ENCODE data around the gene CCNQ.

- TF ChIP-seq CTCF (IDR thresholded peaks at IDR 0.05 in 2 of 3, conservative IDR thresholded peaks at IDR 0.05 in 1 of 3; ENCODE audit: borderline replicate concordance in 1 of 3, insufficient read depth in 1 of 3, low read depth in 2 of 3, low read length in 2 of 3): no peak
- no peak for TF ChIP-seq YY1 (IDR thresholded peaks at IDR 0.05; ENCODE audit: extremely low read depth, insufficient replicate concordance, low read depth, low read length)
- no peak for TF ChIP-seq RAD21 (IDR thresholded peaks at IDR 0.05; ENCODE audit: low read depth)
- TF ChIP-seq JUND (IDR thresholded peaks at IDR 0.05): no peak
- no peak for TF ChIP-seq SP1 (IDR thresholded peaks at IDR 0.05; ENCODE audit: low read depth)
- TF ChIP-seq, protein P1, sequence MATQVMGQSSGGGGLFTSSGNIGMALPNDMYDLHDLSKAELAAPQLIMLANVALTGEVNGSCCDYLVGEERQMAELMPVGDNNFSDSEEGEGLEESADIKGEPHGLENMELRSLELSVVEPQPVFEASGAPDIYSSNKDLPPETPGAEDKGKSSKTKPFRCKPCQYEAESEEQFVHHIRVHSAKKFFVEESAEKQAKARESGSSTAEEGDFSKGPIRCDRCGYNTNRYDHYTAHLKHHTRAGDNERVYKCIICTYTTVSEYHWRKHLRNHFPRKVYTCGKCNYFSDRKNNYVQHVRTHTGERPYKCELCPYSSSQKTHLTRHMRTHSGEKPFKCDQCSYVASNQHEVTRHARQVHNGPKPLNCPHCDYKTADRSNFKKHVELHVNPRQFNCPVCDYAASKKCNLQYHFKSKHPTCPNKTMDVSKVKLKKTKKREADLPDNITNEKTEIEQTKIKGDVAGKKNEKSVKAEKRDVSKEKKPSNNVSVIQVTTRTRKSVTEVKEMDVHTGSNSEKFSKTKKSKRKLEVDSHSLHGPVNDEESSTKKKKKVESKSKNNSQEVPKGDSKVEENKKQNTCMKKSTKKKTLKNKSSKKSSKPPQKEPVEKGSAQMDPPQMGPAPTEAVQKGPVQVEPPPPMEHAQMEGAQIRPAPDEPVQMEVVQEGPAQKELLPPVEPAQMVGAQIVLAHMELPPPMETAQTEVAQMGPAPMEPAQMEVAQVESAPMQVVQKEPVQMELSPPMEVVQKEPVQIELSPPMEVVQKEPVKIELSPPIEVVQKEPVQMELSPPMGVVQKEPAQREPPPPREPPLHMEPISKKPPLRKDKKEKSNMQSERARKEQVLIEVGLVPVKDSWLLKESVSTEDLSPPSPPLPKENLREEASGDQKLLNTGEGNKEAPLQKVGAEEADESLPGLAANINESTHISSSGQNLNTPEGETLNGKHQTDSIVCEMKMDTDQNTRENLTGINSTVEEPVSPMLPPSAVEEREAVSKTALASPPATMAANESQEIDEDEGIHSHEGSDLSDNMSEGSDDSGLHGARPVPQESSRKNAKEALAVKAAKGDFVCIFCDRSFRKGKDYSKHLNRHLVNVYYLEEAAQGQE (IDR thresholded peaks at IDR 0.05; ENCODE audit: low read depth): no peak
- TF ChIP-seq EZH2phosphoT487 (IDR thresholded peaks at IDR 0.05; ENCODE audit: borderline replicate concordance): no peak
- no peak for TF ChIP-seq ATF3 (IDR thresholded peaks at IDR 0.05)
Observed at GRCh38 chrX:153639177-153640044, 40.5 kb upstream of the CCNQ start.
